NCI-H345 (cell line): Measurements from ENCODE around the gene REM2.

Source experiments
- DNase-seq: peaks from one replicate; lab custom pipeline; 2025; lab: John Stamatoyannopoulos, UW

Gene REM2

DNA sequence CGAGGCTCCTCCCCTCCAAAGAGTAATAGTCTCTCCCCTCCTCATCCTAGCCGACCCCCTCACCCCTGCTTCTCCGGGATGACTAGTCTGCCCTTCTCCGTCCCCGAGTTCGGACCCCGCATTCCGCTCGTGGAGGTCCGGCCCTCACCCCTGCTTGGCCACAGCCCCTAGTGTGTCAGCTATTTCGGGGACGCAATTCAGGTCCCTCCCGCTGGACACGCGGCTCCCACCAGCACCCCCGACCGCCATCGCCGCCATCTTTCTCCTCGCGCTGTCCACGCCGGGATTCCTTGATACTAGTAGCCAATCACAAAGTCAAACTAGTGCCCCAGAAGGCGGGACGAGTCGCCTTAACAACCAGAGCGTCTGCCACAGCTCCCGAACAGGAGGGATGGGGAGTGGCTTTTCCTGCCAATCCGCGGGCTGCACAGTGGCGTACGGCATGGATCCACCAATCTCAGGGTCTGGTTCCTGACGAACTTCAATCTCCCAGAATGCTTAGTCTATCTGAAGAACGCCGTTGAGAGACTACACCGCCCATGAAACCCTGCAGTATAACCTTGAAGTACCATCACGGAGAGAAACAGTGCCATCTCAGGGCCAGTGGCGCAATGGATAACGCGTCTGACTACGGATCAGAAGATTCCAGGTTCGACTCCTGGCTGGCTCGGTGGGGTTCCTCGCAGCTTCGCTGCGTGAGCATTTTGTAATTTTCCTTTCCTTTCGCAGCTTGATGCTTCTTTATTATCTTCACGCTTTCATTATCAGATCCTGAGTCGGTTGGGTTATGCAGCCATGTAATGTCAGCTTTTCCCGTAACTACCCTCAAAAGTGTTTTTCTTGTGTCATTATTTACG lies 46.3 kb downstream of the REM2 start, which contains the start of gene PRMT5:
PRMT5 (minus strand) TSS at position 273 of the 857 bp plus-strand sequence; CDS start at position 258, 15 bp downstream.
- DNase-seq, result peak; percentile 99

DNA sequence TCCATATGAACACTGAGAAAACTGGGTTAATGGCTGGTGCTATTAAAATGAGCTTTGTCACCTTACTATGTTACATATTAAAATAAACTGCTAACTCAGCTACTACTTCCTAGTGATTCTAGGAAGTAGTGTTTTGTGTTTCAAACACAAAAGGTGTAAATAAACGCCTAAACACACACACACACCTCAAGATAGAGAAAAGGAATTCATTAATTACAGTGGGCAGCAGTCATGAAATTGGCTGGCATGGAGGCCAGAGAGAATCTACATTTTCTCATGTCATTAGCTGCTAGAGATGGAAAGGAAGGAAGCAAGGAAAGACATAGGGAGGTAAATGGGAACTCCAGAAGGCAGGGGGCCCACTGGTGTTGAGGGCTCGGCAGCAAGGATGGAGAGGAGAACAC lies 46.9 kb downstream of the REM2 start:
- DNase-seq, result no peak

- no peak for DNase-seq
These were observed 49.1 kb downstream of the REM2 start for GRCh38 chr14:22932146-22932545.

GRCh38 chr14:22935156-22935555 lies 52.1 kb downstream of the REM2 start:
- DNase-seq, result no peak
